HFFc6 (cell line): Measurements from ENCODE around the gene E4F1. TPM values are rescaled to one million over a fixed set of nuclear protein-coding genes. Genes with fewer than 3 reads are reported as not detected.
A peak's percentile ranks its signal among the peaks of the same experiment; 100 is the strongest.

Source experiments
- DNase-seq: peaks from one replicate; pipeline ENCODE4 v3.0.0-alpha.2; 2018
- H3K27ac Mint-ChIP-seq: 2 replicates; pipeline ENCODE4 v1.8.0; 2020; ENCODE audit warnings: mild to moderate bottlenecking, mixed read lengths
- H3K27me3 Mint-ChIP-seq: 2 replicates; pipeline ENCODE4 v1.8.0; 2021; ENCODE audit warnings: mild to moderate bottlenecking, moderate library complexity, mixed read lengths; ENCODE audit not compliant: insufficient read depth
- H3K36me3 Mint-ChIP-seq: 2 replicates; pipeline ENCODE4 v1.8.0; 2021; ENCODE audit warnings: low read depth, mixed read lengths
- H3K4me1 Mint-ChIP-seq: 2 replicates; pipeline ENCODE4 v1.8.0; 2020; ENCODE audit warnings: low read depth, mixed read lengths
- H3K4me3 Mint-ChIP-seq: 2 replicates; pipeline ENCODE4 v1.8.0; 2020; ENCODE audit warnings: mild to moderate bottlenecking, moderate library complexity, mixed read lengths
- H3K9me3 Mint-ChIP-seq: 2 replicates; pipeline ENCODE4 v1.8.0; 2020; ENCODE audit warnings: mild to moderate bottlenecking, mixed read lengths
- CTCF ChIP-seq: fragments of 200-600 bp; sonication (generic); IDR thresholded peaks from 2 replicates; pipeline ENCODE4 v1.5.0; 2021; ENCODE audit warnings: antibody characterized with exemption, mild to moderate bottlenecking
- total RNA-seq, 6 experiments: library from RNA; stranded (reverse); fragmentation: NEBNext Ultra II Directional; extraction: Animal tissue kit (Norgen Biotek cat#: 25700); gene quantifications; 2 replicates in 1 of 6; 3 replicates in 5 of 6; pipeline ENCODE4 v1.2.3, GENCODE V29; 2021

Gene E4F1
- total RNA-seq, 6 experiments from 2014 or later: 15.8 to 19.8 (median 16.7) TPM

- no peaks in the 10 kb centered on the region for H3K9me3 Mint-ChIP-seq
Measured at GRCh38 chr16:2275476-2276367, 52.3 kb downstream of the E4F1 start.

GRCh38 chr16:2276368-2277195, 53.2 kb downstream of the E4F1 start:
- no peak for DNase-seq
- peaks cover 21% of the 10 kb centered on the region for H3K27me3 Mint-ChIP-seq
- no peak overlapping the region for H3K27ac Mint-ChIP-seq
- no peaks in the 10 kb centered on the region for H3K36me3 Mint-ChIP-seq
- H3K9me3 Mint-ChIP-seq: no peaks in the 10 kb centered on the region
- no peak for TF ChIP-seq CTCF
- H3K4me1 Mint-ChIP-seq: no peaks in the 10 kb centered on the region
- H3K4me3 Mint-ChIP-seq: no peak overlapping the region

More at GRCh38 chr16:2275476-2276367, 52.3 kb downstream of the E4F1 start:
- H3K4me1 Mint-ChIP-seq: no peaks in the 10 kb centered on the region
- peaks cover 13% of the 10 kb centered on the region; the same call in 1 of the 2 replicates for H3K27me3 Mint-ChIP-seq
- no peaks in the 10 kb centered on the region for H3K36me3 Mint-ChIP-seq
- DNase-seq: no peak
- no peak overlapping the region for H3K4me3 Mint-ChIP-seq
- no peak overlapping the region for H3K27ac Mint-ChIP-seq
- TF ChIP-seq CTCF: no peak

GRCh38 chr16:2277466-2278271, 54.3 kb downstream of the E4F1 start:
- H3K27ac Mint-ChIP-seq: no peak overlapping the region
- H3K4me3 Mint-ChIP-seq: no peak overlapping the region
- TF ChIP-seq CTCF: no peak
- no peaks in the 10 kb centered on the region for H3K4me1 Mint-ChIP-seq
- DNase-seq: no peak
- no peaks in the 10 kb centered on the region for H3K36me3 Mint-ChIP-seq
- peaks cover 25% of the 10 kb centered on the region for H3K27me3 Mint-ChIP-seq
- no peaks in the 10 kb centered on the region for H3K9me3 Mint-ChIP-seq

- TF ChIP-seq CTCF: peak; percentile 20; the same call in 1 of the 2 replicates
- no peaks in the 10 kb centered on the region for H3K36me3 Mint-ChIP-seq
- no peaks in the 10 kb centered on the region for H3K9me3 Mint-ChIP-seq
- no peak overlapping the region for H3K27ac Mint-ChIP-seq
- H3K27me3 Mint-ChIP-seq: peaks cover 25% of the 10 kb centered on the region
- DNase-seq: no peak
- H3K4me3 Mint-ChIP-seq: no peak overlapping the region
- H3K4me1 Mint-ChIP-seq: no peaks in the 10 kb centered on the region
Measured at GRCh38 chr16:2278272-2278608, 54.8 kb downstream of the E4F1 start.
